ENCODE data around the gene DHX9.

DNA sequence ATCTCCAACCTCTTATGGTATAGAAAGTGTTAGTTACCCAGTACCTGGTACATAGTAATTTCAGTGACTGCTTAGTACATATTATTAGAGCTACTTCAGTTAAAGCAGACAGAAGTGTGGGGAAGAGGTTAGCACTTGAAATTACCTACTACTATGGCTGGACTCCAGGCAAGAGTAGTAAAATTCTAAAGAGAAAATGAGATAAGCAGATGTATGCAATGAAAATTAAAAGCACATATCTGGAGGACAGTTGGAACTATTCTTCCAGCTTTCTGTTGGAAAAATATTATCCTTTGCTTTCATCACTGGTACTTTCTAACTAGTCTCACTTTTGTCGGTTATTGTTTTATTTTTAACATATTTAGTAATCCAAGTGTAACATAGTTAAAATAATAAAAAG, 23.7 kb downstream of the DHX9 start:
- TF ChIP-seq, protein P1, sequence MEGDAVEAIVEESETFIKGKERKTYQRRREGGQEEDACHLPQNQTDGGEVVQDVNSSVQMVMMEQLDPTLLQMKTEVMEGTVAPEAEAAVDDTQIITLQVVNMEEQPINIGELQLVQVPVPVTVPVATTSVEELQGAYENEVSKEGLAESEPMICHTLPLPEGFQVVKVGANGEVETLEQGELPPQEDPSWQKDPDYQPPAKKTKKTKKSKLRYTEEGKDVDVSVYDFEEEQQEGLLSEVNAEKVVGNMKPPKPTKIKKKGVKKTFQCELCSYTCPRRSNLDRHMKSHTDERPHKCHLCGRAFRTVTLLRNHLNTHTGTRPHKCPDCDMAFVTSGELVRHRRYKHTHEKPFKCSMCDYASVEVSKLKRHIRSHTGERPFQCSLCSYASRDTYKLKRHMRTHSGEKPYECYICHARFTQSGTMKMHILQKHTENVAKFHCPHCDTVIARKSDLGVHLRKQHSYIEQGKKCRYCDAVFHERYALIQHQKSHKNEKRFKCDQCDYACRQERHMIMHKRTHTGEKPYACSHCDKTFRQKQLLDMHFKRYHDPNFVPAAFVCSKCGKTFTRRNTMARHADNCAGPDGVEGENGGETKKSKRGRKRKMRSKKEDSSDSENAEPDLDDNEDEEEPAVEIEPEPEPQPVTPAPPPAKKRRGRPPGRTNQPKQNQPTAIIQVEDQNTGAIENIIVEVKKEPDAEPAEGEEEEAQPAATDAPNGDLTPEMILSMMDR (IDR thresholded peaks at IDR 0.05), result no peak
- TF ChIP-seq POLR2AphosphoS5 (IDR thresholded peaks at IDR 0.05) (no peak), POLR2A (IDR thresholded peaks at IDR 0.05) (no peak), EP300 (IDR thresholded peaks at IDR 0.05) (no peak)
